ENCODE results near the gene TMEM128. TPM values are rescaled to one million over a fixed set of nuclear protein-coding genes. Genes with fewer than 3 reads are reported as not detected.

Gene TMEM128, protein sequence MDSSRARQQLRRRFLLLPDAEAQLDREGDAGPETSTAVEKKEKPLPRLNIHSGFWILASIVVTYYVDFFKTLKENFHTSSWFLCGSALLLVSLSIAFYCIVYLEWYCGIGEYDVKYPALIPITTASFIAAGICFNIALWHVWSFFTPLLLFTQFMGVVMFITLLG
- polyA plus RNA-seq (23.4 to 32.7 TPM (median 23.9 TPM) in 3 replicates), polyA minus RNA-seq (3.2 to 14.0 TPM (median 12.6 TPM) in 3 replicates)
- 1.9 TPM for polyA plus RNA-seq (2011; ENCODE audit: low read depth)
- 19.1 and 30.2 TPM in 2 replicates for polyA plus RNA-seq (2011; cell fraction: cytosol; rRNA removed)
- 21.2 and 24.7 TPM in 2 replicates for polyA plus RNA-seq (2011; cell fraction: nucleus; rRNA removed)
- polyA plus RNA-seq (2012; ENCODE audit: low replicate concordance): 15.1 and 20.9 TPM in 2 replicates
- polyA minus RNA-seq (2011; cell fraction: cytosol; rRNA and poly(A)+ RNA removed): 9.6 TPM
- 5.3 and 10.2 TPM in 2 replicates for polyA minus RNA-seq (2011; cell fraction: nucleus; rRNA and poly(A)+ RNA removed)

DNA sequence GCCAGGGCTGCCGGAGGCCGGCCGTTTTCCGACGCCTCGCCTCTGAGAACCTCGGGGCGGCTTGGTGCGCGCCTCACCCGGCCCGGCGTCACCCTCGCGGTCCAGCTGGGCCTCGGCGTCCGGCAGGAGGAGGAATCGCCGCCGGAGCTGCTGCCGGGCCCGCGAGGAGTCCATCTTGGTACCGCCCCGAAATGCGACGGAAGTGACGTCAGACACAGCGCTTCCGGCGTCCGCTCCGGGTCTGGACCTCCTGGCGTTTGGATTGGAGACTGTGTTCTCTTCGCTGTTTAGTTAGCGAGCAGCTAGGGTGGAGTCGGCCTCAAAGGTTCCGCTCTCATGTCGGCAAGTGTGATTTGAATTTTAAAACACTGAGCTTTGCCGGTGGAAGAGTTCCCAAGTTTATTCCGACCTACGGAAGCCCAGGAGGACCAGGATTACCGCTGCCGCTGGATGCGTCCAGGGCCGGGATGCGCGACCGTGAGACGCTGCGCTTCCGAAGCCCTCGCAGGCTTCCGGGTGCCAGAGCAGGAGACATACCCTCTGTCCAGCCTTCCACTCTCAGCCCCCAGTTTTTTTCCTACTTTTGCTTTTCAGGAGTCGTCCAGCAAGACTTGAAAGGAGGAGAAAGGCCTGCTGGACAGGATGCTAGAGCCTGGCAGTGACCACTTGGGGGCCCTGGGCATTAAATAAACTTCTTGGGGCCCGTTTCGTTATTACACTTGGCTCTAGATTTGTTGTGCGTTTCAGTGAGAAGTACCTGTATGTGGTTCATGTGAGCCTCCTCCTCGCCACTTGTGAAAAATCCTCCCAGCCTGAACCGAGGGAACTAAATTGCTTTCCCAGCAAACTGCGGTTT, at the start of gene TMEM128:
TSS of gene TMEM128 (minus strand) at position 195 of the 856 bp plus-strand sequence. CDS start at position 174, 21 bp downstream.
- Histone ChIP-seq H3K9ac (ENCODE audit: control insufficient read depth, extremely low read depth, insufficient read depth, low read length) (peak within 1 kb of the TSS; percentile 96), H3K79me2 (ENCODE audit: control insufficient read depth, insufficient read depth, low read length) (peaks cover 11% of the 10 kb centered on the region), H3K27me3 (ENCODE audit: control insufficient read depth, extremely low read depth, insufficient read depth, low read length) (no peaks in the 10 kb centered on the region), H2AFZ (ENCODE audit: control insufficient read depth, low read length) (peak within 1 kb of the TSS; percentile 82), H3K4me3 (ENCODE audit: control insufficient read depth in 2 of 3, extremely low read depth in 1 of 3, insufficient read depth in 2 of 3, low read depth in 1 of 3, low read length in 3 of 3) (peak within 1 kb of the TSS; percentile 78 to 95 (median 93)), H3K4me1 (ENCODE audit: control insufficient read depth, extremely low read depth, insufficient read depth, low read length) (peaks cover 11% of the 10 kb centered on the region), H3K36me3 (ENCODE audit: control insufficient read depth in 2 of 2, extremely low read depth in 1 of 2, insufficient read depth in 2 of 2, low read length in 2 of 2) (peaks cover 11% of the 10 kb centered on the region in 2 experiments), H3K9me1 (ENCODE audit: control insufficient read depth, extremely low read depth, insufficient read depth, low read length) (no peaks in the 10 kb centered on the region), H4K20me1 (ENCODE audit: control insufficient read depth, extremely low read depth, insufficient read depth, low read length) (no peaks in the 10 kb centered on the region), H3K9me3 (ENCODE audit: control insufficient read depth, low read depth, low read length) (no peaks in the 10 kb centered on the region), H3K4me2 (ENCODE audit: control insufficient read depth, extremely low read depth, insufficient read depth, low read depth, low read length) (peak within 1 kb of the TSS; percentile 98), H3K27ac (ENCODE audit: control insufficient read depth, insufficient read depth, low read length) (peak within 1 kb of the TSS; percentile 91)
- peak; percentile 49 for FAIRE-seq
- TF ChIP-seq, protein P1, sequence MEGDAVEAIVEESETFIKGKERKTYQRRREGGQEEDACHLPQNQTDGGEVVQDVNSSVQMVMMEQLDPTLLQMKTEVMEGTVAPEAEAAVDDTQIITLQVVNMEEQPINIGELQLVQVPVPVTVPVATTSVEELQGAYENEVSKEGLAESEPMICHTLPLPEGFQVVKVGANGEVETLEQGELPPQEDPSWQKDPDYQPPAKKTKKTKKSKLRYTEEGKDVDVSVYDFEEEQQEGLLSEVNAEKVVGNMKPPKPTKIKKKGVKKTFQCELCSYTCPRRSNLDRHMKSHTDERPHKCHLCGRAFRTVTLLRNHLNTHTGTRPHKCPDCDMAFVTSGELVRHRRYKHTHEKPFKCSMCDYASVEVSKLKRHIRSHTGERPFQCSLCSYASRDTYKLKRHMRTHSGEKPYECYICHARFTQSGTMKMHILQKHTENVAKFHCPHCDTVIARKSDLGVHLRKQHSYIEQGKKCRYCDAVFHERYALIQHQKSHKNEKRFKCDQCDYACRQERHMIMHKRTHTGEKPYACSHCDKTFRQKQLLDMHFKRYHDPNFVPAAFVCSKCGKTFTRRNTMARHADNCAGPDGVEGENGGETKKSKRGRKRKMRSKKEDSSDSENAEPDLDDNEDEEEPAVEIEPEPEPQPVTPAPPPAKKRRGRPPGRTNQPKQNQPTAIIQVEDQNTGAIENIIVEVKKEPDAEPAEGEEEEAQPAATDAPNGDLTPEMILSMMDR (optimal IDR thresholded peaks at IDR 0.05 in 1 of 3, IDR thresholded peaks at IDR 0.05 in 1 of 3, conservative IDR thresholded peaks at IDR 0.05 in 1 of 3; ENCODE audit: extremely low read depth in 1 of 3, insufficient read depth in 2 of 3, low read length in 3 of 3): peak in 1 of 3 experiments; percentile 8
- no peak for TF ChIP-seq EZH2 (IDR thresholded peaks at IDR 0.05; ENCODE audit: low read length)
- dilution Hi-C loops (cut with MboI; ENCODE audit: extremely low pct_ligation_motif_present, low sequenced_read_pairs): no loop called here
- DNase-seq (ENCODE audit: low read depth, low spot score): no peak

DNA sequence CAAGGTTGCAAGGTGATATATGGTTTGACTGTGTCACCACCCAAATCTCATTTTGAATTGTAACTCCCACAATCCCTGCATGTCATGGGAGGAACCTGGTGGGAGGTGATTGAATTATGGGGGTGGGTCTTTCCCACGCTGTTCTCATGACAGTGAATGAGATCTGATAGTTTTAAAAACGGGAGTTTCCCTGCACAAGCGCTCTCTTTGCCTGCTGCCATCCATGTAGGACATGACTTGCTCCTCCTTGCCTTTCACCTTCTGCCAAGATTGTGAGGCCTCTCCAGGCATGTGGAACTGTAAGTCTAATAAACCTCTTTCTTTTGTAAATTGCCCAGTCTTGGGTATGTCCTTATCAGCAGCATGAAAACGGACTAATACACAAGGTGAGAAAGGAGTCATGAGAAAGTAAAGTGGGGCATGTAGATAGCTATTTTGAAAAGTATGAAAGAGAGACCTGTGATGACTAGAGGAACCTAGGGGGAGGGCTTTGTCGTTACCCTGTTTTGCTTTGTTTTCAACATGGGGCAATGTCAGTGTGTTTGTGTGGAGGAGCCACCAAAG, 48.3 kb upstream of the TMEM128 start:
- no peaks in the 10 kb centered on the region for H3K27me3 ChIP-seq (ENCODE audit: control insufficient read depth, extremely low read depth, insufficient read depth, low read length)
- no peak overlapping the region for H2AFZ ChIP-seq (ENCODE audit: control insufficient read depth, low read length)
- no peaks in the 10 kb centered on the region for H4K20me1 ChIP-seq (ENCODE audit: control insufficient read depth, extremely low read depth, insufficient read depth, low read length)
- DNase-seq (ENCODE audit: low read depth, low spot score) (no peak), FAIRE-seq (no peak)
- dilution Hi-C loops (cut with MboI; ENCODE audit: extremely low pct_ligation_motif_present, low sequenced_read_pairs): no loop called here
- H3K4me3 ChIP-seq (ENCODE audit: control insufficient read depth in 2 of 3, extremely low read depth in 1 of 3, insufficient read depth in 2 of 3, low read depth in 1 of 3, low read length in 3 of 3): no peak overlapping the region
- peaks cover 4 to 6% of the 10 kb centered on the region in 2 experiments for H3K36me3 ChIP-seq (ENCODE audit: control insufficient read depth in 2 of 2, extremely low read depth in 1 of 2, insufficient read depth in 2 of 2, low read length in 2 of 2)
- no peak overlapping the region for H3K4me2 ChIP-seq (ENCODE audit: control insufficient read depth, extremely low read depth, insufficient read depth, low read depth, low read length)
- TF ChIP-seq, protein P1 (optimal IDR thresholded peaks at IDR 0.05 in 1 of 3, IDR thresholded peaks at IDR 0.05 in 1 of 3, conservative IDR thresholded peaks at IDR 0.05 in 1 of 3; ENCODE audit: extremely low read depth in 1 of 3, insufficient read depth in 2 of 3, low read length in 3 of 3): no peak
- no peak for TF ChIP-seq EZH2 (IDR thresholded peaks at IDR 0.05; ENCODE audit: low read length)
- no peaks in the 10 kb centered on the region for H3K9me1 ChIP-seq (ENCODE audit: control insufficient read depth, extremely low read depth, insufficient read depth, low read length)
- H3K27ac ChIP-seq (ENCODE audit: control insufficient read depth, insufficient read depth, low read length): no peak overlapping the region
- H3K79me2 ChIP-seq (ENCODE audit: control insufficient read depth, insufficient read depth, low read length): peaks cover 23% of the 10 kb centered on the region
- H3K9ac ChIP-seq (ENCODE audit: control insufficient read depth, extremely low read depth, insufficient read depth, low read length): no peak overlapping the region
- peaks cover under 1% of the 10 kb centered on the region for H3K4me1 ChIP-seq (ENCODE audit: control insufficient read depth, extremely low read depth, insufficient read depth, low read length)
- H3K9me3 ChIP-seq (ENCODE audit: control insufficient read depth, low read depth, low read length): no peaks in the 10 kb centered on the region

Measured in keratinocyte (primary cell).